ENCODE measurements around the gene KIF19. TPM values are rescaled to one million over a fixed set of nuclear protein-coding genes. Genes with fewer than 3 reads are reported as not detected.

Gene KIF19
- total and polyA plus RNA-seq, 10 of the 15 experiments (the other 5 are each of a cell fraction or from before 2014, with no cell fraction given), result 0.06 to 0.07 TPM; not detected in 8

- Histone ChIP-seq H3K4me2 (ENCODE audit: control insufficient read depth, insufficient read depth) (no peak overlapping the region), H3K9me3 (replicated peaks; ENCODE audit: control insufficient read depth, insufficient read depth, low read length) (no peaks in the 10 kb centered on the region), H3K27ac (ENCODE audit: control insufficient read depth, insufficient read depth) (no peak overlapping the region), H3K4me1 (ENCODE audit: control insufficient read depth, insufficient read depth, low read length) (peaks cover 32% of the 10 kb centered on the region), H3K27me3 (replicated peaks in 1 of 2; ENCODE audit: control insufficient read depth in 2 of 2, insufficient read depth in 2 of 2, low read length in 1 of 2) (no peaks in the 10 kb centered on the region), H4K20me1 (ENCODE audit: control insufficient read depth, insufficient read depth) (no peaks in the 10 kb centered on the region), H2AFZ (ENCODE audit: control insufficient read depth, low read depth, low read length) (no peak overlapping the region), H3K36me3 (ENCODE audit: control insufficient read depth in 2 of 2, insufficient read depth in 2 of 2, low read length in 1 of 2) (no peaks in the 10 kb centered on the region), H3K9ac (ENCODE audit: control insufficient read depth, insufficient read depth, low read length) (no peak overlapping the region), H3K79me2 (ENCODE audit: control insufficient read depth, insufficient read depth, low read length) (no peaks in the 10 kb centered on the region), H3K4me3 (no peak overlapping the region)
- 65% methylated on average over 14 of the region's 14 CpGs for whole genome bisulfite sequencing (ENCODE audit: insufficient coverage, insufficient replicate concordance, low lambda C conversion rate, missing lambda C conversion rate)
- DNase-seq (ENCODE audit: low read depth, low spot score), result no peak
- RAD21 ChIA-PET (ENCODE audit: unreplicated experiment), result interaction anchor here (1.7 to 8.8 kb wide), 2 partner anchors 11 to 81 kb away, joined by 3 to 102 read pairs; partner anchors contain the start of gene GPR142
- no TSS peak for BruUV-seq (replicated peaks)
- no peak for FAIRE-seq
- intact Hi-C loops (cut with micrococcal nuclease; ENCODE audit: unreplicated experiment) (no loop called here), in situ Hi-C loops (cut with MboI) (loop anchor here (25.0 kb wide), 1 partner anchor 1875 kb away; no protein-coding TSS in a partner anchor)
- no peak for TF ChIP-seq MXI1 (IDR thresholded peaks at IDR 0.05; ENCODE audit: low read depth, low read length)
- TF ChIP-seq ATF7 (IDR thresholded peaks at IDR 0.05; ENCODE audit: low read depth), result no peak
- TF ChIP-seq, protein P1, sequence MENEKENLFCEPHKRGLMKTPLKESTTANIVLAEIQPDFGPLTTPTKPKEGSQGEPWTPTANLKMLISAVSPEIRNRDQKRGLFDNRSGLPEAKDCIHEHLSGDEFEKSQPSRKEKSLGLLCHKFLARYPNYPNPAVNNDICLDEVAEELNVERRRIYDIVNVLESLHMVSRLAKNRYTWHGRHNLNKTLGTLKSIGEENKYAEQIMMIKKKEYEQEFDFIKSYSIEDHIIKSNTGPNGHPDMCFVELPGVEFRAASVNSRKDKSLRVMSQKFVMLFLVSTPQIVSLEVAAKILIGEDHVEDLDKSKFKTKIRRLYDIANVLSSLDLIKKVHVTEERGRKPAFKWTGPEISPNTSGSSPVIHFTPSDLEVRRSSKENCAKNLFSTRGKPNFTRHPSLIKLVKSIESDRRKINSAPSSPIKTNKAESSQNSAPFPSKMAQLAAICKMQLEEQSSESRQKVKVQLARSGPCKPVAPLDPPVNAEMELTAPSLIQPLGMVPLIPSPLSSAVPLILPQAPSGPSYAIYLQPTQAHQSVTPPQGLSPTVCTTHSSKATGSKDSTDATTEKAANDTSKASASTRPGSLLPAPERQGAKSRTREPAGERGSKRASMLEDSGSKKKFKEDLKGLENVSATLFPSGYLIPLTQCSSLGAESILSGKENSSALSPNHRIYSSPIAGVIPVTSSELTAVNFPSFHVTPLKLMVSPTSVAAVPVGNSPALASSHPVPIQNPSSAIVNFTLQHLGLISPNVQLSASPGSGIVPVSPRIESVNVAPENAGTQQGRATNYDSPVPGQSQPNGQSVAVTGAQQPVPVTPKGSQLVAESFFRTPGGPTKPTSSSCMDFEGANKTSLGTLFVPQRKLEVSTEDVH (IDR thresholded peaks at IDR 0.05; ENCODE audit: low read depth, partially characterized antibody), result no peak
- TF ChIP-seq BMI1 (IDR thresholded peaks at IDR 0.05; ENCODE audit: borderline replicate concordance), result no peak
- TF ChIP-seq E4F1 (IDR thresholded peaks at IDR 0.05; ENCODE audit: borderline replicate concordance, partially characterized antibody), result no peak
- no peak for TF ChIP-seq PKNOX1 (IDR thresholded peaks at IDR 0.05)
- TF ChIP-seq EP300 (IDR thresholded peaks at IDR 0.05; ENCODE audit: borderline replicate concordance in 1 of 2, control insufficient read depth in 1 of 2, low read depth in 2 of 2, low read length in 2 of 2), result no peak
- TF ChIP-seq MEF2B (IDR thresholded peaks at IDR 0.05; ENCODE audit: partially characterized antibody, poor library complexity, severe bottlenecking), result no peak
- no peak for TF ChIP-seq CBX3 (IDR thresholded peaks at IDR 0.05; ENCODE audit: borderline replicate concordance, low read depth)
- SMC1A ChIA-PET (ENCODE audit: uncharacterized antibody, unreplicated experiment), result interaction anchor here (0.6 to 10.6 kb wide), 3 partner anchors 10 to 451 kb away, joined by 3 to 101 read pairs (median 3); no protein-coding TSS in a partner anchor
- ATAC-seq, result no peak
- POLR2A ChIA-PET, result interaction anchor here (0.9 to 1.0 kb wide), 2 partner anchors 8 to 74 kb away, joined by 4 read pairs; no protein-coding TSS in a partner anchor
- CTCF ChIA-PET, result interaction anchor here (0.6 to 6.2 kb wide), 3 partner anchors 10 to 76 kb away, joined by 3 to 160 read pairs (median 3); no protein-coding TSS in a partner anchor
These were observed 38.9 kb upstream of the KIF19 start for GRCh38 chr17:74287031-74287602.
